ENCODE data around the gene TF. TPM values are rescaled to one million over a fixed set of nuclear protein-coding genes. Genes with fewer than 3 reads are reported as not detected.

The TF gene
- total and polyA plus RNA-seq, 4 donors = 5,045 to 9,659 (median 6,266) TPM

DNA sequence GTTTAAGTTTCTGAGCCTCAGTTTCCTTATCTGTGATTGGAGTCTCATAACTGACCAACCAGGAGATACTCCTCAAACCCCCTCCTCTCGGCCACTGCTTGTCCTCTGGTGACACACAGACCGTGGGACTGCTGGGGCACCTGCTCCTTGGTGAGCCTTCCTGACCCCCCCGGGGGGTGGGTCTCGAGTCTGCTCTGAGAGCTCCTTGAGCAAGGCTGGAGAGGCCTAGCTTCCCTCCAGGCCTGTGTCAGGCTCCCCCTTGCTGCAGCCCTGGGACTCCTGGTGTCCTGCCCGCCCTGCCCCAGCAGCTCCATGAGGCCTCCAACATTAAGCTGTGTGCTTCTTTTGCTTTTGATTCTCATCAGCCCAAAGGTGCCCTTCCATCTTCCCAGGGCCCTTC, 87.1 kb downstream of the TF start:
- H3K9me3 ChIP-seq (ENCODE audit: control insufficient read depth in 4 of 4, low read length in 3 of 4) = no peaks in the 10 kb centered on the region
- H3K4me3 ChIP-seq (ENCODE audit: low read depth in 1 of 3, low read length in 3 of 3) = no peak overlapping the region
- no peaks in the 10 kb centered on the region for H3K36me3 ChIP-seq (ENCODE audit: control insufficient read depth in 4 of 4, insufficient read depth in 3 of 4, low read depth in 1 of 4, low read length in 3 of 4)
- no peak overlapping the region for H3K9ac ChIP-seq (ENCODE audit: low read depth in 1 of 2, low read length in 2 of 2)
- WGBS = 92% methylated on average over 5 of the region's 5 CpGs
- H3K4me1 ChIP-seq (ENCODE audit: control insufficient read depth in 4 of 4, insufficient read depth in 4 of 4, low read length in 3 of 4) = no peaks in the 10 kb centered on the region
- peak; percentile 16 for DNase-seq (ENCODE audit: low spot score)
- no peaks in the 10 kb centered on the region for H3K27me3 ChIP-seq (ENCODE audit: control insufficient read depth in 4 of 4, insufficient read depth in 4 of 4, low read length in 3 of 4)
- TF ChIP-seq RAD21 (IDR thresholded peaks at IDR 0.05) (no peak), JUND (IDR thresholded peaks at IDR 0.05) (no peak), SP1 (IDR thresholded peaks at IDR 0.05) (no peak), FOXA1 (IDR thresholded peaks at IDR 0.05) (no peak), HNF4A (conservative IDR thresholded peaks at IDR 0.05) (no peak), TAF1 (conservative IDR thresholded peaks at IDR 0.05) (no peak), RXRA (IDR thresholded peaks at IDR 0.05) (no peak), YY1 (IDR thresholded peaks at IDR 0.05) (no peak), NR2F2 (IDR thresholded peaks at IDR 0.05) (no peak), GABPA (IDR thresholded peaks at IDR 0.05 in 1 of 2, conservative IDR thresholded peaks at IDR 0.05 in 1 of 2) (no peak)
- TF ChIP-seq, protein P1, sequence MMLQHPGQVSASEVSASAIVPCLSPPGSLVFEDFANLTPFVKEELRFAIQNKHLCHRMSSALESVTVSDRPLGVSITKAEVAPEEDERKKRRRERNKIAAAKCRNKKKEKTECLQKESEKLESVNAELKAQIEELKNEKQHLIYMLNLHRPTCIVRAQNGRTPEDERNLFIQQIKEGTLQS (IDR thresholded peaks at IDR 0.05) = no peak
- TF ChIP-seq, protein P2, sequence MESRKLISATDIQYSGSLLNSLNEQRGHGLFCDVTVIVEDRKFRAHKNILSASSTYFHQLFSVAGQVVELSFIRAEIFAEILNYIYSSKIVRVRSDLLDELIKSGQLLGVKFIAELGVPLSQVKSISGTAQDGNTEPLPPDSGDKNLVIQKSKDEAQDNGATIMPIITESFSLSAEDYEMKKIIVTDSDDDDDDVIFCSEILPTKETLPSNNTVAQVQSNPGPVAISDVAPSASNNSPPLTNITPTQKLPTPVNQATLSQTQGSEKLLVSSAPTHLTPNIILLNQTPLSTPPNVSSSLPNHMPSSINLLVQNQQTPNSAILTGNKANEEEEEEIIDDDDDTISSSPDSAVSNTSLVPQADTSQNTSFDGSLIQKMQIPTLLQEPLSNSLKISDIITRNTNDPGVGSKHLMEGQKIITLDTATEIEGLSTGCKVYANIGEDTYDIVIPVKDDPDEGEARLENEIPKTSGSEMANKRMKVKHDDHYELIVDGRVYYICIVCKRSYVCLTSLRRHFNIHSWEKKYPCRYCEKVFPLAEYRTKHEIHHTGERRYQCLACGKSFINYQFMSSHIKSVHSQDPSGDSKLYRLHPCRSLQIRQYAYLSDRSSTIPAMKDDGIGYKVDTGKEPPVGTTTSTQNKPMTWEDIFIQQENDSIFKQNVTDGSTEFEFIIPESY (IDR thresholded peaks at IDR 0.05) = no peak
- TF ChIP-seq, protein P3, sequence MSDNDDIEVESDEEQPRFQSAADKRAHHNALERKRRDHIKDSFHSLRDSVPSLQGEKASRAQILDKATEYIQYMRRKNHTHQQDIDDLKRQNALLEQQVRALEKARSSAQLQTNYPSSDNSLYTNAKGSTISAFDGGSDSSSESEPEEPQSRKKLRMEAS (IDR thresholded peaks at IDR 0.05) = no peak
- TF ChIP-seq, protein P4, sequence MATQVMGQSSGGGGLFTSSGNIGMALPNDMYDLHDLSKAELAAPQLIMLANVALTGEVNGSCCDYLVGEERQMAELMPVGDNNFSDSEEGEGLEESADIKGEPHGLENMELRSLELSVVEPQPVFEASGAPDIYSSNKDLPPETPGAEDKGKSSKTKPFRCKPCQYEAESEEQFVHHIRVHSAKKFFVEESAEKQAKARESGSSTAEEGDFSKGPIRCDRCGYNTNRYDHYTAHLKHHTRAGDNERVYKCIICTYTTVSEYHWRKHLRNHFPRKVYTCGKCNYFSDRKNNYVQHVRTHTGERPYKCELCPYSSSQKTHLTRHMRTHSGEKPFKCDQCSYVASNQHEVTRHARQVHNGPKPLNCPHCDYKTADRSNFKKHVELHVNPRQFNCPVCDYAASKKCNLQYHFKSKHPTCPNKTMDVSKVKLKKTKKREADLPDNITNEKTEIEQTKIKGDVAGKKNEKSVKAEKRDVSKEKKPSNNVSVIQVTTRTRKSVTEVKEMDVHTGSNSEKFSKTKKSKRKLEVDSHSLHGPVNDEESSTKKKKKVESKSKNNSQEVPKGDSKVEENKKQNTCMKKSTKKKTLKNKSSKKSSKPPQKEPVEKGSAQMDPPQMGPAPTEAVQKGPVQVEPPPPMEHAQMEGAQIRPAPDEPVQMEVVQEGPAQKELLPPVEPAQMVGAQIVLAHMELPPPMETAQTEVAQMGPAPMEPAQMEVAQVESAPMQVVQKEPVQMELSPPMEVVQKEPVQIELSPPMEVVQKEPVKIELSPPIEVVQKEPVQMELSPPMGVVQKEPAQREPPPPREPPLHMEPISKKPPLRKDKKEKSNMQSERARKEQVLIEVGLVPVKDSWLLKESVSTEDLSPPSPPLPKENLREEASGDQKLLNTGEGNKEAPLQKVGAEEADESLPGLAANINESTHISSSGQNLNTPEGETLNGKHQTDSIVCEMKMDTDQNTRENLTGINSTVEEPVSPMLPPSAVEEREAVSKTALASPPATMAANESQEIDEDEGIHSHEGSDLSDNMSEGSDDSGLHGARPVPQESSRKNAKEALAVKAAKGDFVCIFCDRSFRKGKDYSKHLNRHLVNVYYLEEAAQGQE (IDR thresholded peaks at IDR 0.05) = no peak
- H3K27ac ChIP-seq (ENCODE audit: low read depth in 1 of 2, low read length in 2 of 2) = no peak overlapping the region

DNA sequence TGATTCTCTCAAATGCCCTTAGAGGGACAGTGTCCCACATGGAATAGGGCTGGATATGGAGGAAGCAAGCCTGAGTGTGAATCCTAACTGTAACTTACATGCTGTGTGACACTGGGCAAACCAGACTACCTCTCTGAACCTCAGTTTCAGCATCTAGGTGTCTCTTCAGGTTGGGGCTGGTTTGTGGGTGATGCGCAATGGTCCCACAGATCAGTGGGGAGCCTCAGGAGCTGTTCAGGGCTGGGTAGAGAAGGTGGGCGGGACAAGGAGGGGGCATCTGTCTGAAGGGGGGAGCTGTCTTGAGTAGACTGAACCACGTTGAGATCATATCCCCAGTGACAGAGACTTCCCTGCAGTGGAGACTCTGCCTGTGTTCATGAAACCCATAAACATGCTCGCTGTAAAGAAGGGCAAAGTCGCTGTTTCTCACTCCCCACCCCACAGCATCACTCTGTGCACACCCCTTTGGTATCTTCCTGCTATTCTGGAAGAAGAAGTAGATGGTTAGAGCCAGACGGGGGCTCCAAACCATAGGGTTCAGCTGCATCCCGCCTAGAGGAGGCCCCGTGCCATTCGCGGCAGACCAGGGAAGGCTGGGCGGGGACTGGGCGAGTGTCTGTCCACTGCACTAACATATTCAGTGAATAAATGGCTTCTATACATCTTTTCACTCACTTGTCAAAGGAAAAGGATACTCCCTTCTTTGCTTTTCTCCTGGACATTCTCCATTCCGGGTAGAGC, 87.9 kb downstream of the TF start:
- Histone ChIP-seq H3K9ac (ENCODE audit: low read depth in 1 of 2, low read length in 2 of 2) (no peak overlapping the region), H3K27me3 (ENCODE audit: control insufficient read depth in 4 of 4, insufficient read depth in 4 of 4, low read length in 3 of 4) (no peaks in the 10 kb centered on the region), H3K36me3 (ENCODE audit: control insufficient read depth in 4 of 4, insufficient read depth in 3 of 4, low read depth in 1 of 4, low read length in 3 of 4) (no peaks in the 10 kb centered on the region), H3K9me3 (ENCODE audit: control insufficient read depth in 4 of 4, low read length in 3 of 4) (no peaks in the 10 kb centered on the region), H3K4me3 (ENCODE audit: low read depth in 1 of 3, low read length in 3 of 3) (no peak overlapping the region), H3K27ac (ENCODE audit: low read depth in 1 of 2, low read length in 2 of 2) (no peak overlapping the region), H3K4me1 (ENCODE audit: control insufficient read depth in 4 of 4, insufficient read depth in 4 of 4, low read length in 3 of 4) (no peaks in the 10 kb centered on the region)
- DNase-seq (ENCODE audit: low spot score) = peak; percentile 24
- WGBS = 90% methylated on average over 13 of the region's 13 CpGs
- TF ChIP-seq HNF4G (IDR thresholded peaks at IDR 0.05) (no peak), FOXA2 (IDR thresholded peaks at IDR 0.05) (no peak), EGR1 (IDR thresholded peaks at IDR 0.05; ENCODE audit: low read depth in 2 of 2) (no peak), RXRA (IDR thresholded peaks at IDR 0.05) (no peak), JUND (IDR thresholded peaks at IDR 0.05) (no peak), NR2F2 (IDR thresholded peaks at IDR 0.05) (no peak), HNF4A (conservative IDR thresholded peaks at IDR 0.05) (no peak), FOXA1 (IDR thresholded peaks at IDR 0.05) (no peak)
- TF ChIP-seq, protein P2 (IDR thresholded peaks at IDR 0.05) = no peak
- TF ChIP-seq, protein P3 (IDR thresholded peaks at IDR 0.05) = no peak
- TF ChIP-seq, protein P1 (IDR thresholded peaks at IDR 0.05) = no peak
- TF ChIP-seq, protein P5, sequence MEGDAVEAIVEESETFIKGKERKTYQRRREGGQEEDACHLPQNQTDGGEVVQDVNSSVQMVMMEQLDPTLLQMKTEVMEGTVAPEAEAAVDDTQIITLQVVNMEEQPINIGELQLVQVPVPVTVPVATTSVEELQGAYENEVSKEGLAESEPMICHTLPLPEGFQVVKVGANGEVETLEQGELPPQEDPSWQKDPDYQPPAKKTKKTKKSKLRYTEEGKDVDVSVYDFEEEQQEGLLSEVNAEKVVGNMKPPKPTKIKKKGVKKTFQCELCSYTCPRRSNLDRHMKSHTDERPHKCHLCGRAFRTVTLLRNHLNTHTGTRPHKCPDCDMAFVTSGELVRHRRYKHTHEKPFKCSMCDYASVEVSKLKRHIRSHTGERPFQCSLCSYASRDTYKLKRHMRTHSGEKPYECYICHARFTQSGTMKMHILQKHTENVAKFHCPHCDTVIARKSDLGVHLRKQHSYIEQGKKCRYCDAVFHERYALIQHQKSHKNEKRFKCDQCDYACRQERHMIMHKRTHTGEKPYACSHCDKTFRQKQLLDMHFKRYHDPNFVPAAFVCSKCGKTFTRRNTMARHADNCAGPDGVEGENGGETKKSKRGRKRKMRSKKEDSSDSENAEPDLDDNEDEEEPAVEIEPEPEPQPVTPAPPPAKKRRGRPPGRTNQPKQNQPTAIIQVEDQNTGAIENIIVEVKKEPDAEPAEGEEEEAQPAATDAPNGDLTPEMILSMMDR (IDR thresholded peaks at IDR 0.05; ENCODE audit: low read depth, low read length, missing input control) = no peak
